HPDE6-E6E7 (cell line): Measurements from ENCODE around the gene TXNDC17.
"Not testable (repeated sequence)": the region's sequence is repeated elsewhere in the genome, so short reads cannot be mapped to it uniquely, and the experiment has no call there.

ENCODE experiments used
- DNase-seq: peaks from one replicate; pipeline ENCODE4 v3.0.0; 2011; ENCODE audit warnings: missing footprints; ENCODE audit errors: extremely low spot score

TXNDC17 gene

GRCh38 chr17:6683730-6684459, 43.0 kb downstream of the TXNDC17 start:
- no peak for DNase-seq

- DNase-seq: no peak
These were observed 43.6 kb downstream of the TXNDC17 start for GRCh38 chr17:6684460-6684783.

GRCh38 chr17:6684881-6685767, 44.3 kb downstream of the TXNDC17 start:
- no peak for DNase-seq

DNA sequence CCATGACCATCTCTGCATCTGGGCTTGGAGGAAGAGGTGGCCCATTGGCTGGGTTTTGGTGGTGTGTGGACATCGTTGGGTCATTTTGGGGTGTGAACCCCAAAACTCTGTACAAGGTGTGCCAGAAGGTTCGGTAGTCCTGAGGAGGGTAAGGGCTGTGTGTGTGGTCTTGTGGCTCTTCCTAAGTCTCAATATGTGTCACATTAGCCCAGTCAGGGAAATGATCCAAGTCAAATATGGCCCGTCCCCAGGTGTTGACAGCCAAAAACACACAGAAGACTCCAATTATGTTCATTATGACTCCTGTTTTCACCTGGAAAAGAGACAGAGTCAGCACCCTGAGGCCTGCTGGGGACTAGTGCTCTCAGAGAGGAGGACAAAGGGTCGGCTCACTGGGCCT, 45.2 kb downstream of the TXNDC17 start:
- no peak for DNase-seq

DNA sequence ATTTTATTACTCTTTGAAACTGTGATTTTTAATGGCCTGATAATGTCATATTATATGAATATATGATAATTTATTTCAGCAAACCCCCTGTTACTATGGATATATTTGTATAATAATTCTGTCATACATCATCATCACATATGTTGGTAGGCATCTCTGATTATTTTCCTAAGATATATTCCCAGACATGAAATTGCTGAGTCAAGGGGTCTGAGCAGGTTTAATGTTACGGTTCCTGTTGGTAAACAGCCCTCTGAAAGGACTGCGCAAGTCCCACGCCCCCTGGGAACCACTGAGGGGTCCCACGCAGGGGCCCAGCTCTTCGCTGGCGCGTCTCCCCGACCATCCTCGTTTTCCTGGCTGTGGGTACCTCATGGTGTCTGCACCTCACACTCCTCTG, 48.1 kb downstream of the TXNDC17 start:
- no peak for DNase-seq

- DNase-seq: no peak
These were observed 49.8 kb downstream of the TXNDC17 start for GRCh38 chr17:6690641-6691040.

DNA sequence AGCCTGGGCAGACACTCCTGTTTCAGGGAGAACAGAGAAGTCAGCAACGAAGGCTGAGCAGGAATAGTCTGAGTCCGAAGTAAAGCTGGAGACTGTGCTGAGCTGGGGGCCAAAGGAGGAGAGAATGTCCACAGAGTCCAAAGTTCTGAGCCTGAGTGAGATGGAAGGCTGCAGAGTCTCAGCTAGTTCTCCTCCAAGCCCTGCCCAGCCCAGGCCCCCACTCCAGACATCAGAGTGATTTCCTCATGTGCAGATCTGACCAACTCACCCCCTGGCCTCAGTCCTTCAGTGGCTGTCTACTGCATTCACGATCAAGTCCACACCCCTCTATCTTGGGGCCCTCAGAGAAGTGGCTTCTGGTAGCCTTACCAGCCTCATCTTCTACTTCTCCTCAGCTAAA, 50.7 kb downstream of the TXNDC17 start:
- DNase-seq: no peak

DNA sequence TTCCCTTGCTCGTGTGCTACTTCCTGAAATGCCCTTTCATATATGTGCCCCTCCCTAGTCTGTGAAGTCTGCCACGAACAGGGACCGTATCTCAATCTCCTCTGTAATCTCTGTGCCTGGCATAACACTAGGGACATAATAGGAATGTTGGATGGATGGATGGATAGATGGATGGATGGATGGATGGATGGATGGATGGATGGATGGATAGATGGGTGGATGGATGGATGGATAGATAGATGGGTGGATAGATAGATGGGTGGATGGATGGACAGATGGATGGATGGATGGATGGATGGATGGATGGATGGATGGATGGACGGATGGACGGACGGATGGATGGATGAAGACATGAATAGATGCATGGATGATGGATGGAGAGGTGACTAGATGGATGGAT, 51.1 kb downstream of the TXNDC17 start:
- not testable (repeated sequence) for DNase-seq
